Neural cell (in vitro differentiated cells): ENCODE measurements around the gene MTRFR. TPM values are rescaled to one million over a fixed set of nuclear protein-coding genes. Genes with fewer than 3 reads are reported as not detected.
"Not testable (repeated sequence)": the region's sequence is repeated elsewhere in the genome, so short reads cannot be mapped to it uniquely, and the experiment has no call there.

Source experiments
- H2AFZ ChIP-seq: fragments of 200-600, 300-800 bp; sonication (generic), shearing (Covaris generic); 2 replicates; pipeline ENCODE4 v1.6.0; 2014; ENCODE audit warnings: low read depth, mild to moderate bottlenecking, antibody characterized with exemption, low read length, moderate library complexity
- H3F3A ChIP-seq: fragments of 200-600 bp; shearing (Covaris generic); 2 replicates; pipeline ENCODE4 v1.6.1; 2016; ENCODE audit warnings: mild to moderate bottlenecking, moderate library complexity, mixed read lengths, antibody characterized with exemption, low read length; ENCODE audit not compliant: insufficient read depth, poor library complexity, severe bottlenecking
- H3K27ac ChIP-seq: fragments of 200-600, 300-800 bp; sonication (generic), shearing (Covaris generic); 2 replicates; pipeline ENCODE4 v1.5.1; 2014; ENCODE audit warnings: mild to moderate bottlenecking, low read length, moderate library complexity
- H3K27me3 ChIP-seq: fragments of 300-800, 200-600 bp; sonication (generic), shearing (Covaris generic); 2 replicates; pipeline ENCODE4 v1.6.0; 2014; ENCODE audit warnings: mild to moderate bottlenecking, low read depth, low read length, moderate library complexity; ENCODE audit not compliant: insufficient read depth
- H3K36me3 ChIP-seq: fragments of 300-800, 200-600 bp; sonication (generic), shearing (Covaris generic); 2 replicates; pipeline ENCODE4 v1.5.1; 2014; ENCODE audit warnings: mild to moderate bottlenecking, antibody characterized with exemption, low read length, moderate library complexity; ENCODE audit not compliant: insufficient read depth
- H3K4me2 ChIP-seq: fragments of 300-800, 200-600 bp; sonication (generic), shearing (Covaris generic); 2 replicates; pipeline ENCODE4 v1.6.0; 2014; ENCODE audit warnings: mild to moderate bottlenecking, low read length
- H3K4me3 ChIP-seq: fragments of 300-800, 200-600 bp; sonication (generic), shearing (Covaris generic); 2 replicates; pipeline ENCODE4 v1.5.1; 2014; ENCODE audit warnings: mild to moderate bottlenecking, low read length, moderate library complexity
- H3K79me2 ChIP-seq: fragments of 200-600 bp; shearing (Covaris generic); replicated peaks from 2 replicates; pipeline ENCODE4 v1.6.0; 2014; ENCODE audit warnings: mild to moderate bottlenecking, low read length, moderate library complexity; ENCODE audit not compliant: insufficient read depth
- H3K9ac ChIP-seq: fragments of 300-800, 200-600 bp; sonication (generic), shearing (Covaris generic); 2 replicates; pipeline ENCODE4 v1.6.1; 2016; ENCODE audit warnings: mild to moderate bottlenecking, low read length, mixed read lengths
- H3K9me2 ChIP-seq: fragments of 200-600 bp; shearing (Covaris generic); 2 replicates; pipeline ENCODE4 v1.6.1; 2016; ENCODE audit warnings: mild to moderate bottlenecking, low read length, mixed read lengths; ENCODE audit not compliant: insufficient read depth
- H3K9me3 ChIP-seq: fragments of 200-600, 300-800 bp; sonication (generic), shearing (Covaris generic); 2 replicates; pipeline ENCODE4 v1.6.1; 2016; ENCODE audit warnings: mild to moderate bottlenecking, mixed run types, low read length, moderate library complexity, mixed read lengths
- H4K20me1 ChIP-seq: fragments of 200-600 bp; shearing (Covaris generic); 2 replicates; pipeline ENCODE4 v1.6.1; 2016; ENCODE audit warnings: mild to moderate bottlenecking, mixed run types; ENCODE audit not compliant: insufficient read depth
- EP300 ChIP-seq: fragments of 450-650 bp; conservative IDR thresholded peaks from 2 replicates; pipeline ENCODE4 v1.6.1; 2014; ENCODE audit warnings: antibody characterized with exemption, mild to moderate bottlenecking, moderate library complexity; ENCODE audit not compliant: poor library complexity, severe bottlenecking
- EZH2 ChIP-seq: fragments of 200-600, 300-800 bp; shearing (Covaris generic), sonication (generic); IDR thresholded peaks from 2 replicates; pipeline ENCODE4 v1.6.1; 2014; ENCODE audit warnings: antibody characterized with exemption, low read length, borderline replicate concordance, mild to moderate bottlenecking; ENCODE audit not compliant: insufficient read depth, poor library complexity, severe bottlenecking
- MXI1 ChIP-seq: fragments of 450-650 bp; conservative IDR thresholded peaks from 2 replicates; pipeline ENCODE4 v1.6.1; 2014; ENCODE audit warnings: antibody characterized with exemption, mild to moderate bottlenecking; ENCODE audit not compliant: poor library complexity, severe bottlenecking
- POLR2AphosphoS5 ChIP-seq: IDR thresholded peaks from 2 replicates; pipeline ENCODE4 v1.6.1; 2012
- RAD21 ChIP-seq: fragments of 450-650 bp; conservative IDR thresholded peaks from 2 replicates; pipeline ENCODE4 v1.6.1; 2014; ENCODE audit warnings: antibody characterized with exemption, mild to moderate bottlenecking, moderate library complexity
- SMC3 ChIP-seq: fragments of 450-650 bp; conservative IDR thresholded peaks from 2 replicates; pipeline ENCODE4 v1.6.1; 2014; ENCODE audit warnings: antibody characterized with exemption, mild to moderate bottlenecking, moderate library complexity; ENCODE audit not compliant: poor library complexity
- TAF1 ChIP-seq: IDR thresholded peaks from 2 replicates; pipeline ENCODE4 v1.6.1; 2012; ENCODE audit warnings: low read depth
- polyA plus RNA-seq: library from polyadenylated mRNA; depleted of rRNA; stranded (reverse); fragments of >200 nt; gene quantifications from 2 replicates; pipeline ENCODE4 v1.2.3, GENCODE V29; 2014
- TF ChIP-seq, protein P1 (sequence below): fragments of 450-650 bp; IDR thresholded peaks from 2 replicates; pipeline ENCODE4 v1.5.1; 2014; ENCODE audit warnings: antibody characterized with exemption, mild to moderate bottlenecking, moderate library complexity; ENCODE audit not compliant: poor library complexity, severe bottlenecking
- TF ChIP-seq, protein P2 (sequence below): IDR thresholded peaks from 2 replicates; pipeline ENCODE4 v1.6.1; 2012; ENCODE audit warnings: borderline replicate concordance

Gene MTRFR
- polyA plus RNA-seq, 1 donor from 2014 or later = 30.0 TPM

DNA sequence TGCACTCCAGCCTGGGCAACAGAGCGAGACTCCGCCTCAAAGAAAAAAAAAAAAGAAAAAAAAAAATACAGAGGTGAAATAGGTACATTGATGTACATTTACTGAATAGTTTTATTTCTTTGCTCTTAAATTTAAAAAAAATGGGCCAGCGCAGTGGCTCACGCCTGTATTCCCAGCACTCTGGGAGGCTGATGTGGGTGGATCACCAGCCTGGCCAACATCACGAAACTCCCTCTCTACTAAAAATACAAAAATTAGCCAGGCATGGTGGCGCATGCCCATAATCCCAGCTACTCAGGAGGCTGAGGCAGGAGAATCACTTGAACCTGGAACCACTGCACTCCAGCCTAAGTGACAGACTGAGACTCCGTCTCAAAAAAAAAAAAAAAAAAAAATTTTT is 25.4 kb upstream of the MTRFR start:
- H3K27ac ChIP-seq, H3K9ac ChIP-seq, H3K9me2 ChIP-seq, H3K4me3 ChIP-seq, H3K9me3 ChIP-seq, H4K20me1 ChIP-seq, H3K27me3 ChIP-seq, H2AFZ ChIP-seq, H3F3A ChIP-seq, H3K79me2 ChIP-seq, H3K4me2 ChIP-seq, H3K36me3 ChIP-seq: not testable (repeated sequence)

DNA sequence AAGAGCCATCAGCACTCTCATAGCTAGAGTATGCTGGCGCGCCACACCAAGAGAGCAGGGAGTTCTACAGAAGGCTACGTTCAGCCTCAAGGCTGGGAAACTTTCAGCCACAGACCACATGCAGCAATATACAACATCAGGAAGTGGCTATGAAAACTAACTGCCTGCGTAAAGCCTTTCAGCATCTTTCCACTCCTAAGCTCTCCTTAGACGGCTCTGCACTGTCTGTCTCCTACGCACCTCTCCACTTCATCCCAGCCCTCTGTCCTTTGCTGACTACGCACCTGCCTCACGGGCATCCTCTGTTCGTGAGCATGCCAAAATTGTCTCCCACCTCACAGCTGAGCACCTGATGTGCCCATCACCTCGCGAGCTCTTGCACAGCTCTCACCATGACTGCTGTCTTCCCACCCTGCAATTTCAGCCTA is 10.0 kb upstream of the MTRFR start:
- Histone ChIP-seq H3K79me2 (peaks cover 5% of the 10 kb centered on the region), H3K27me3 (no peaks in the 10 kb centered on the region), H3K27ac (no peak overlapping the region), H3K4me3 (no peak overlapping the region), H3K9me3 (no peaks in the 10 kb centered on the region), H3K36me3 (no peaks in the 10 kb centered on the region), H3K4me2 (no peak overlapping the region), H3F3A (no peaks in the 10 kb centered on the region), H3K9me2 (no peaks in the 10 kb centered on the region), H3K9ac (no peak overlapping the region), H4K20me1 (no peaks in the 10 kb centered on the region), H2AFZ (no peak overlapping the region)
- TF ChIP-seq, protein P1, sequence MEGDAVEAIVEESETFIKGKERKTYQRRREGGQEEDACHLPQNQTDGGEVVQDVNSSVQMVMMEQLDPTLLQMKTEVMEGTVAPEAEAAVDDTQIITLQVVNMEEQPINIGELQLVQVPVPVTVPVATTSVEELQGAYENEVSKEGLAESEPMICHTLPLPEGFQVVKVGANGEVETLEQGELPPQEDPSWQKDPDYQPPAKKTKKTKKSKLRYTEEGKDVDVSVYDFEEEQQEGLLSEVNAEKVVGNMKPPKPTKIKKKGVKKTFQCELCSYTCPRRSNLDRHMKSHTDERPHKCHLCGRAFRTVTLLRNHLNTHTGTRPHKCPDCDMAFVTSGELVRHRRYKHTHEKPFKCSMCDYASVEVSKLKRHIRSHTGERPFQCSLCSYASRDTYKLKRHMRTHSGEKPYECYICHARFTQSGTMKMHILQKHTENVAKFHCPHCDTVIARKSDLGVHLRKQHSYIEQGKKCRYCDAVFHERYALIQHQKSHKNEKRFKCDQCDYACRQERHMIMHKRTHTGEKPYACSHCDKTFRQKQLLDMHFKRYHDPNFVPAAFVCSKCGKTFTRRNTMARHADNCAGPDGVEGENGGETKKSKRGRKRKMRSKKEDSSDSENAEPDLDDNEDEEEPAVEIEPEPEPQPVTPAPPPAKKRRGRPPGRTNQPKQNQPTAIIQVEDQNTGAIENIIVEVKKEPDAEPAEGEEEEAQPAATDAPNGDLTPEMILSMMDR = no peak
- TF ChIP-seq, protein P2, sequence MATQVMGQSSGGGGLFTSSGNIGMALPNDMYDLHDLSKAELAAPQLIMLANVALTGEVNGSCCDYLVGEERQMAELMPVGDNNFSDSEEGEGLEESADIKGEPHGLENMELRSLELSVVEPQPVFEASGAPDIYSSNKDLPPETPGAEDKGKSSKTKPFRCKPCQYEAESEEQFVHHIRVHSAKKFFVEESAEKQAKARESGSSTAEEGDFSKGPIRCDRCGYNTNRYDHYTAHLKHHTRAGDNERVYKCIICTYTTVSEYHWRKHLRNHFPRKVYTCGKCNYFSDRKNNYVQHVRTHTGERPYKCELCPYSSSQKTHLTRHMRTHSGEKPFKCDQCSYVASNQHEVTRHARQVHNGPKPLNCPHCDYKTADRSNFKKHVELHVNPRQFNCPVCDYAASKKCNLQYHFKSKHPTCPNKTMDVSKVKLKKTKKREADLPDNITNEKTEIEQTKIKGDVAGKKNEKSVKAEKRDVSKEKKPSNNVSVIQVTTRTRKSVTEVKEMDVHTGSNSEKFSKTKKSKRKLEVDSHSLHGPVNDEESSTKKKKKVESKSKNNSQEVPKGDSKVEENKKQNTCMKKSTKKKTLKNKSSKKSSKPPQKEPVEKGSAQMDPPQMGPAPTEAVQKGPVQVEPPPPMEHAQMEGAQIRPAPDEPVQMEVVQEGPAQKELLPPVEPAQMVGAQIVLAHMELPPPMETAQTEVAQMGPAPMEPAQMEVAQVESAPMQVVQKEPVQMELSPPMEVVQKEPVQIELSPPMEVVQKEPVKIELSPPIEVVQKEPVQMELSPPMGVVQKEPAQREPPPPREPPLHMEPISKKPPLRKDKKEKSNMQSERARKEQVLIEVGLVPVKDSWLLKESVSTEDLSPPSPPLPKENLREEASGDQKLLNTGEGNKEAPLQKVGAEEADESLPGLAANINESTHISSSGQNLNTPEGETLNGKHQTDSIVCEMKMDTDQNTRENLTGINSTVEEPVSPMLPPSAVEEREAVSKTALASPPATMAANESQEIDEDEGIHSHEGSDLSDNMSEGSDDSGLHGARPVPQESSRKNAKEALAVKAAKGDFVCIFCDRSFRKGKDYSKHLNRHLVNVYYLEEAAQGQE = no peak
- TF ChIP-seq TAF1 (no peak), EP300 (no peak), EZH2 (no peak), RAD21 (no peak), POLR2AphosphoS5 (no peak), SMC3 (no peak), MXI1 (no peak)

DNA sequence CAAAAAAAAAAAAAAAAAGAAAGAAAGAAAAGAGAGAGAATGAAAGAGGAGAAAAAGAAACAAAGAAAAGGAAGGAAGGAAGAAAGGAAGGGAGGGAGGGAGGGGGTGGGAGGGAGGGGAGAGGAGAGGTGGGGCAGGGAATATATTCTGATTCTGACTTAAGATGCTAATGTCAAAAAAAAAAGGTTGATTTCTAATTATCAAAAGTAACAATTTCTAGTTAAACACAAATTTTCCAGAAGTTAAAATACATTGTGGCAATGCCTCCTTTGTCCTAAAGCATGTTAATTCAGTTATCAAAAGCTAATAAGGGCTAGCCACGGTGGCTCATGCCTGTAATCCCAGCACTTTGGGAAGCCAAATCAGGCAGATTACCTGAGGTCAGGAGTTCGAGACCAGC is 7.8 kb upstream of the MTRFR start:
- H3K79me2 ChIP-seq = peaks cover 17% of the 10 kb centered on the region

More for the DNA sequence above, 7.8 kb upstream of the MTRFR start:
- Histone ChIP-seq H3K4me3 (no peak overlapping the region), H3F3A (no peaks in the 10 kb centered on the region), H3K27me3 (no peaks in the 10 kb centered on the region), H3K4me2 (no peak overlapping the region), H2AFZ (no peak overlapping the region), H3K27ac (no peak overlapping the region), H3K9me2 (no peaks in the 10 kb centered on the region), H3K9ac (no peak overlapping the region), H4K20me1 (no peaks in the 10 kb centered on the region), H3K9me3 (no peaks in the 10 kb centered on the region), H3K36me3 (no peaks in the 10 kb centered on the region)
- TF ChIP-seq, protein P2 = no peak
- TF ChIP-seq EZH2 (no peak), POLR2AphosphoS5 (no peak), EP300 (no peak), TAF1 (no peak), SMC3 (no peak), MXI1 (no peak)
